PC-9 (cell line): ENCODE data around the gene IGFBP2. TPM values are rescaled to one million over a fixed set of nuclear protein-coding genes. Genes with fewer than 3 reads are reported as not detected.

Experiments
- BruUV-seq: library from RNA; stranded (reverse); fragments of 400-500 nt; replicated peaks from 2 replicates; lab custom pipeline; 2021; lab: Mats Ljungman, UMichigan
- CTCF ChIA-PET: fragments of 300-600 bp; sonication (Branson Sonifier 250); formaldehyde crosslinking; loops from one replicate; lab custom pipeline; 2022; ENCODE audit warnings: antibody characterized with exemption; lab: Charles Lee
- POLR2A ChIA-PET: fragments of 300-600 bp; sonication (Branson Sonifier 250); formaldehyde crosslinking; loops from one replicate; lab custom pipeline; 2022; ENCODE audit warnings: antibody characterized with exemption; ENCODE audit not compliant: unreplicated experiment; lab: Charles Lee
- DNase-seq, 2 experiments: peaks; one replicate each; pipeline versions ENCODE4 v3.0.0 to v3.0.0-alpha.2; 2015 to 2022; ENCODE audit warnings: mixed read lengths in 1 of 2
- H2AFZ ChIP-seq: fragments of 200-600 bp; sonication (generic); 2 replicates; pipeline ENCODE4 v1.8.1; 2017; ENCODE audit warnings: antibody characterized with exemption
- H3F3A ChIP-seq: fragments of 200-600 bp; sonication (generic); 2 replicates; pipeline ENCODE4 v1.8.1; 2017; ENCODE audit warnings: antibody characterized with exemption, mild to moderate bottlenecking, low read depth; ENCODE audit not compliant: insufficient read depth
- H3K27ac ChIP-seq: fragments of 200-600 bp; sonication (generic); 2 replicates; pipeline ENCODE4 v1.6.1; 2016; ENCODE audit warnings: mixed run types
- H3K27me3 ChIP-seq: fragments of 200-600 bp; sonication (generic); 2 replicates; pipeline ENCODE4 v1.6.1; 2016; ENCODE audit warnings: low read depth, mixed run types; ENCODE audit not compliant: insufficient read depth
- H3K36me3 ChIP-seq: fragments of 200-600 bp; sonication (generic); 2 replicates; pipeline ENCODE4 v1.6.1; 2016; ENCODE audit warnings: low read depth, mixed run types
- H3K4me1 ChIP-seq: fragments of 200-600 bp; sonication (generic); replicated peaks from 2 replicates; pipeline ENCODE4 v1.6.1; 2016; ENCODE audit warnings: mixed run types; ENCODE audit not compliant: insufficient read depth
- H3K4me2 ChIP-seq: fragments of 200-600 bp; sonication (generic); 2 replicates; pipeline ENCODE4 v1.6.1; 2017; ENCODE audit warnings: mixed run types
- H3K4me3 ChIP-seq: fragments of 200-600 bp; sonication (generic); 2 replicates; pipeline ENCODE4 v1.6.1; 2016; ENCODE audit warnings: mixed run types
- H3K79me2 ChIP-seq: fragments of 200-600 bp; sonication (generic); 2 replicates; pipeline ENCODE4 v1.6.1; 2017; ENCODE audit warnings: low read depth, mixed run types
- H3K9me2 ChIP-seq: fragments of 200-600 bp; sonication (generic); 2 replicates; pipeline ENCODE4 v1.8.1; 2017; ENCODE audit warnings: mild to moderate bottlenecking; ENCODE audit not compliant: insufficient read depth
- H3K9me3 ChIP-seq: fragments of 200-600 bp; sonication (generic); 2 replicates; pipeline ENCODE4 v1.8.1; 2016; ENCODE audit warnings: low read depth; ENCODE audit not compliant: insufficient read depth
- H4K20me1 ChIP-seq: fragments of 200-600 bp; sonication (generic); 2 replicates; pipeline ENCODE4 v1.8.1; 2017; ENCODE audit not compliant: insufficient read depth
- CTCF ChIP-seq: fragments of 200-600 bp; sonication (generic); conservative IDR thresholded peaks from 2 replicates; pipeline ENCODE4 v1.6.1; 2017; ENCODE audit warnings: mixed run types, antibody characterized with exemption, mild to moderate bottlenecking, moderate library complexity
- EZH2 ChIP-seq: fragments of 200-600 bp; sonication (generic); IDR thresholded peaks from 2 replicates; pipeline ENCODE4 v1.8.0; 2017; ENCODE audit warnings: antibody characterized with exemption, low read depth
- intact Hi-C: fragments of 100-400 bp; cut with micrococcal nuclease; formaldehyde crosslinking; loops from one replicate; pipeline ENCODE4 v1.10.0; 2022; ENCODE audit not compliant: unreplicated experiment
- total RNA-seq: library from RNA; stranded (reverse); gene quantifications from 2 replicates; pipeline ENCODE4 v1.2.3, GENCODE V29; 2021

Gene IGFBP2
- total RNA-seq, 1 experiment from 2014 or later, result 106 TPM

- Histone ChIP-seq H3K36me3 (no peaks in the 10 kb centered on the region), H4K20me1 (no peaks in the 10 kb centered on the region), H3K9me3 (no peaks in the 10 kb centered on the region), H3K4me1 (peaks cover 4% of the 10 kb centered on the region; the same call in 1 of the 2 replicates), H3K27me3 (no peaks in the 10 kb centered on the region), H3K4me3 (no peak overlapping the region), H3K4me2 (no peak overlapping the region), H3K79me2 (no peaks in the 10 kb centered on the region; the same call in 1 of the 2 replicates), H3K27ac (no peak overlapping the region), H3F3A (no peaks in the 10 kb centered on the region), H2AFZ (no peak overlapping the region), H3K9me2 (no peaks in the 10 kb centered on the region)
- BruUV-seq, result no TSS peak
- intact Hi-C loops, result no loop called here
- ChIA-PET CTCF (no interaction called here), POLR2A (no interaction called here)
- DNase-seq, result no peak
- TF ChIP-seq CTCF (no peak), EZH2 (no peak)
These were observed 26.1 kb downstream of the IGFBP2 start for GRCh38 chr2:216659276-216659675.

- Histone ChIP-seq H3K4me3 (no peak overlapping the region), H3K4me1 (peaks cover 16% of the 10 kb centered on the region), H3K9me3 (no peaks in the 10 kb centered on the region), H3K9me2 (no peaks in the 10 kb centered on the region), H3K4me2 (no peak overlapping the region), H2AFZ (no peak overlapping the region), H3K27ac (no peak overlapping the region), H3F3A (peaks cover 1% of the 10 kb centered on the region; the same call in 1 of the 2 replicates), H3K27me3 (no peaks in the 10 kb centered on the region), H3K79me2 (no peaks in the 10 kb centered on the region; the same call in 1 of the 2 replicates), H3K36me3 (no peaks in the 10 kb centered on the region), H4K20me1 (no peaks in the 10 kb centered on the region)
- no peak for DNase-seq
- ChIA-PET POLR2A (no interaction called here), CTCF (interaction anchor here (0.7 kb wide), 1 partner anchor 141 kb away, joined by 3 read pairs; no protein-coding TSS in a partner anchor)
- TF ChIP-seq EZH2, result no peak
- no peak for TF ChIP-seq CTCF
- no TSS peak for BruUV-seq
- intact Hi-C loops, result no loop called here
These were observed 27.3 kb downstream of the IGFBP2 start for GRCh38 chr2:216660496-216660895.

- CTCF ChIA-PET, result interaction anchor here (0.7 kb wide), 1 partner anchor 144 kb away, joined by 3 read pairs; no protein-coding TSS in a partner anchor
These were observed 27.8 kb downstream of the IGFBP2 start for GRCh38 chr2:216661051-216661450.

More at GRCh38 chr2:216661051-216661450, 27.8 kb downstream of the IGFBP2 start:
- BruUV-seq, result no TSS peak
- Histone ChIP-seq H3K27ac (no peak overlapping the region), H3K4me1 (peaks cover 22% of the 10 kb centered on the region), H3K4me3 (no peak overlapping the region), H2AFZ (no peak overlapping the region), H3K4me2 (no peak overlapping the region), H3K36me3 (no peaks in the 10 kb centered on the region), H3F3A (peaks cover 7% of the 10 kb centered on the region; the same call in 1 of the 2 replicates), H4K20me1 (no peaks in the 10 kb centered on the region), H3K9me3 (no peaks in the 10 kb centered on the region), H3K9me2 (no peaks in the 10 kb centered on the region), H3K79me2 (no peaks in the 10 kb centered on the region; the same call in 1 of the 2 replicates), H3K27me3 (no peaks in the 10 kb centered on the region)
- POLR2A ChIA-PET, result no interaction called here
- TF ChIP-seq EZH2 (no peak), CTCF (no peak)
- intact Hi-C loops, result no loop called here
- DNase-seq, result no peak
